ENCODE measurements around the gene MED20. TPM values are rescaled to one million over a fixed set of nuclear protein-coding genes. Genes with fewer than 3 reads are reported as not detected.
A peak's percentile ranks its signal among the peaks of the same experiment; 100 is the strongest.

MED20 gene
- total RNA-seq, 1 experiment from 2014 or later, result 32.1 TPM

DNA sequence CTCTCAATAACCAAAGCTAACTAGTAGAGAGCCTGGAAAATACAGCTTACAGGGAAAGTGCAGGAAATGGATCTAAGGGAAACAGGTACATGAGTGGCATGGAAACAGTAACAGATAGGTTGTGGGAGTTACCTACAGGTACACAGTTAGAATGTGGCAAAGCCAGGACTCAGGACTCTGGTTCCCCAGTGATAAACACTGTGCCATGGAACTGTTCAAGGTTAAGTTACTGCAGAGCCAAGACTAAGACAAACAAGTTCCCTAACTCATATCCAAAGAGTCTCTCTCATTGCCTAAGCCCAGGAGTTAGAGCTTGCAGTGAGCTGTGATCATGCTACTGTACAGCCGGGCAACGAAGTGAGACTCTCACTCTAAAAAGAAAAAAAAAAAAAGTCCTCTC lies 6.6 kb downstream of the MED20 start:
- no peak for DNase-seq (ENCODE audit: low read depth)

DNA sequence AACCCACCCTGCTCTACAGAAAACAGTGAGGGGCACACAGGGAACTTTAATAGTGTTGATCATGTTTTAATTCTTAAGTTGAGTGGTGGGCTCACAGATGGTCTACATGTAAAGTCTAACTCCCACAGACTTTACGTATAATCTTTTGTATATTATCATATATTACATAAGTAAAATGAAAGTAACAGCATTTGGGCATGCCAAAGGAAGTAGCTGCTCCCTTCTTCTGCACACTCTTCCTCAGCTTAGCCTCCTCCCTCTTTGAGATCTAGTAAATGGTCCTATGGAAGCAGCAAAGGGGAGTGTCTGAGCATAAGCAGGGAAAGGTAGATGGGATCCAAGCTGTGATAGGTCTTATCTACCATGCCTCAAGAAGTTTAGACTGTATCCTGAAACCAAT lies 11.2 kb downstream of the MED20 start:
- DNase-seq (ENCODE audit: low read depth), result no peak

DNA sequence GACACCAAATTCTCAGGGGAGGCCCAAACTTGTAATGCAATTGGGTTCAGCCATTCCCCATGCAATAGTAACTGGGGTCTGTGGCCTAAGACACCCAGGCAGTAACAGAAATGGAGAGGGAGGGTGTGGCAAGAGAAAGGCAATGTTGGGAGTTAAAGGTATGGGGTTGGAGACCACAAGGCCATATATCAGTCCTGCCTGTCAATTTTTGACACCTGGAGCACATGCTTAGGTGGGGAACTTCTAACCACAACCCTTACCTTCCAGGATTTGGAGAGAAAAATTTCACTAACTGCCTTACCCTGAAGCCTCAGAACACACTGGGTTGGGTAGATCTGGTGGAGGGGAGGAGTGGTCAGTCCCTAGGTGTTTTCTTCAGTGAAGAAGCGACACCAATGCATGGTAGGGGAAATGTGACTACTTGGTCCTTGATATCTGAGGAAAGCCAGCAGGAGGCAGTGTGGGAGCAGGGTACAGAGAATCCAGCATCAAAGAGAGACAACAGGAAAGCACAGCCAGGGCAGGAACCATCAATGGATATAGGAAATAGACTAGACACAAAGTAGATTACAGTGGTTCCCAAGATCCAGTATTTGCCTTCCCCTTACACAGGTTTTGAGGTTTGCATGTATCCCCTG lies 18.9 kb downstream of the MED20 start:
- peak; percentile 62 for DNase-seq (ENCODE audit: low read depth)

DNA sequence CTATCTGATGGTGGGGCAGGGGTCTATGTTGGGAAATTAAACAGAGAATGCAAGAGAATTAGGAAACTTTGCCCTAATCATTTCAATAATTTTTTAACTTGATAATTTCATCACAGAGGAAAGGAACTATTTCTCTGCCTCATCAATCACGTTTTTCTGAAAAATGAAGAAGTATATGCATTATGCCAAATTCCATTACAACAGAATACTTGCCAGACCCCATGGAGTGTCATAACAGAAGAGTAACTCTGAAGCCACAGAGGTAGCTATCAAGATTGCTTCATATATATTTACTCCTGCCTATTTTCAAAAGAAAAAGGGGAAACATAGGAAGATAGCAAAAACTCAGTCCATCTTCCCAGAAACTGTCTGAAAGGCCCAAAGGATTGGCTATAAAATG lies 20.1 kb downstream of the MED20 start:
- no peak for DNase-seq (ENCODE audit: low read depth)

DNA sequence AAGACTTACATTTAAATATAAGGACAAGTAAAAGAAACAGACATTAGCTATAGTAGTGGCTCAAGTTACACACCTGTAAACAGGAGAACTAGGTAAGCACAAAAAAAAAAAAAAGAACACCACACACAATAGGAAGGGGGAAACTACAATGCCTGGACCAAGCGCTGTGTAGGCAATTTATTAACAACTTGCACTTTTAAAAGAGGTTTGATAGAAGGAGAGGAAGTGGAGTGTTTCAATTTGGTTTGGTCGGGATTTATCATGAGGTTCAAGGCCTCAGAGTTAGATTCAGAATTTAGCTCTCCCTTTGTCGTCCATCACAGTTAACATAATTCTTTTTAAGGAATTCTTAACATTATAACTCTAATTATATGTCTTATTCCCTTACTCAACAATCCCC lies 24.7 kb downstream of the MED20 start:
- DNase-seq (ENCODE audit: low read depth), result no peak

DNA sequence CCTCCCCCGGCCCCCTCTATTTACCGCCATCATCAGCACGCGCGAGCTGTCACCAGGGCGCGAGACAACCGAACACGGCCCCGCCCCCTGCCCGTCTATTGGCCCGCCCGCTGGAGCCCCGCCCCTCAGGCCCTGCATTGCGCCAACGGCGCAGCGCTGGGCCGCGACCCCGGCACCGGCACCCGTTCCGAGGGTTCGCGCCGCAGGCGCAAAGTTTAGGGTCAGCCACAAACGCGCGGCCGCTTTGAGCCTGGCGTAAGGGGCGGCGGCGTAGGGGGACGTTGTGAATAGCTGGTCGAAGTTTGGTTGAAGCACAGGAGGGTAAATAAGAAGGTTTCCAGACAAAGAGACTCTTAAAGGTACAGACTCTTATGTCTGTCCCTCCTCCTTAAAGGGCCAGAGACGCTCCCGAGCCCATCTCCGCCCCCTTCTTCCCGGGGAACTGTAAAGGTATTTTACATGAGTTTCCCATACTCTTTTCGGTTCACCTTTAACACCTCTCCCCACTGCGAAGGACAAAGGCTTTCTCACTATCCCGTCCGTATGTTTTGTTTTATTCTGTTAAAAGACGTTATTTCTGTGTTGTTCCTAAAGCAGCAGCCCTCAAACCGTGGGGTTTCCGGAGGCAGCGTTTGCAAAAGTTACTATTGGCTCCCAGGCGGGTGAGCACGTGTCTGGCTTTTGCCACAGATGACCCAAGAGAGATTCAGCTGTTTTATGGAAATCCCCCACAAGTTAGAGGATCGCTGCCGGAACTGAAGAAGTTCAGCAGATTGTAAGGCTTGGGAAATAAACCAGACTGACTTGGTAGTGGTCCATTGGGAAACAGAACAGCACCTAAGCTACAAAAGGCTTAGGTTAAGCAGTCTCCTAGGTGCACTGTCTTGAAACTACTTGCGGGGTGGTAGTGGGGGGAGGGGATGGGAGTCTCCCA lies 25.4 kb downstream of the MED20 start, which contains the start of gene USP49:
Gene USP49, minus strand, starts transcription at position 76 of the 934 bp plus-strand sequence. CDS start 88,392 bp downstream, outside the sequence.
- DNase-seq (ENCODE audit: low read depth), result peak; percentile 94

DNA sequence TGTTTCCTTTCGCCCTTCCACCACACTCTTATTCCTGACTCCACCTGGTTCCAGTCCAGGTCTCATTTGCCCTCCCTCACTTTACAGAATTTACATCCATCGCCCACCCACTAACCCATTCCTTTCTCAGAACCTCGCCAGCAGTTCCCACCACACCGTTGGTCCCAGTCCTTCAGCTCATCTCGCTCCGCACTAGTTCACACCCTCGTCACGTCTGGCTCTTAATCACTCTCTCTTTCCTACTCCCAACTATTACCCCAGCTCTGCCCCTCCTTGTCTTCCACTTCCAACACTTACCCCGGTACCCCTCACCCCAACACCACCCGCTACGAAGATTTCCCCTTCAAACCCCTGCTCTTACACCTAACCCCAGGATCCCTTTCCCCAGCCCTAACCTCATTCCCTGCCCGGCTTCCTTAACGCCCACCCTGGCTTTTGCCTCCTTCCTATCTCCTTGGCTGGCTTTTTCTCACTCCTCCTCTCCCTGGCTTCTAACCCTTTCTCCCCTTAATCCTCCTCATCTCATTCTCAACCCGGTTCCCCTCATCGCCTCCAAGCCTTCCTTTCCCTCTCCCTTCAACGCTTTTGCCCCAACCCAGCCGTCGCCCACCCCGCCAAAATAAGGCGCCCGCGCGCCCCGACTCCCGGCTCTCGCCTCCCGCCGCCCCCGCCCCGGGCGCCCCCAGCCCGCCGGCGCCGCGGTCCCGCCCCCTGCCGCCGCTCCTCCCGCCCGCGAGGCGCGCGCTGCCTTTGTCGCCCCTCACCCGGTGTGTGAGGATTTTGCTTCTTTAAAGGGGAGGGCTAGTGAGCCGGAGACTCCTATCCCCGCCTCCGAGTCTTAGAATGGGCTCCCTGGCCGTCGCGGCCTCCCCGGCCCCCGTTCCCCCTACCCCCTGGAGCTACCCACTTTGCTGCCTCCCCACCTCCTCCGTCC lies 26.3 kb downstream of the MED20 start:
- peak; percentile 34 for DNase-seq (ENCODE audit: low read depth)

DNA sequence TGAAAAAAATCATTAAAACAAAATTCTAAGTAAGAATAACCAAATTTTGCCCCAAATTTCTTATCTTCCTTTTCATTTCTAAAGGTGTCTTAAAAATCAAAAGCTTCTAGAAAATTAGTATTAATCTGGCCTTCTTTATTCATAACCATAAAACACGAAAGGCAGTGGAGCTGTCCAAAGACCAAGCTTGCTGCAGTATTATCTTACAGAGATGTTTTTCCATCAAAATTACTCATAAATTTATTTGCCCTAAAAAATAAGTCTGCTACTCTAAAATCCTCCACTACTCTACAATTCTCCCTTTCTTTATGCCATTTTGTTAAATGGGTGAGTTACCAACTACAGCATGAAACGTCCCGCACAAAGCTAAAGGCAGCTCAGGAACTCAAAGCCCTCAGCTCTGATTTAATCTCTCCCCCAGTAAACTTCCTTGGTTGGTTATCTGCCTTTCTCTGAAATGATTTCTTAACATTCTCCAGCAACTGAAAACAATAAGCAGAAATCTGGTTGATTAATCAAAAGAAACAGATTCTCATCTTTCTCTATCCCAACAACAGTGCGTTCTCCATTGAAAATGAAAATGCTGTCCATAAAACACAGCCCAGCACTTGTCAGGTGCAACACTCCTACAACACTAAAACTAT lies 27.9 kb downstream of the MED20 start:
- DNase-seq (ENCODE audit: low read depth), result no peak

DNA sequence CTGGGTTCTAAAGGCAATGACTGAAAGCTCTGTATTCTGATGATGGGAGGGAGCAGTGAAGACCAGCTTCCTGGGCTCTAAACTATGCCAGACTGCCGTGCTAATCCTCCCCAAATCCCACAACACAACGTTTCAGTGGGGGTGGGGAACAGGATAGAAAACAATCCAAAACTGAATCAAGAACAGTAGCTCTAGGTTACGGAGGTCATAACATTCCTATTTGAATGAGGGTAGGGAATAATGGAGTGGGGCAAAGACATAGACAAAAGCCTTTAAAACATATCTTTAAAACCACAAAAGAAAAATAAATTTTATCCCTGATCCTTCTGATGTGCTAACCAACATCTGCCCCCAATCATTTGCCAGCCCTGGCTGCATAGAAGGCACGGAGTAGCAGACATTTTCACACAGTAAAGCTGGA lies 33.6 kb downstream of the MED20 start:
- DNase-seq (ENCODE audit: low read depth), result no peak

DNA sequence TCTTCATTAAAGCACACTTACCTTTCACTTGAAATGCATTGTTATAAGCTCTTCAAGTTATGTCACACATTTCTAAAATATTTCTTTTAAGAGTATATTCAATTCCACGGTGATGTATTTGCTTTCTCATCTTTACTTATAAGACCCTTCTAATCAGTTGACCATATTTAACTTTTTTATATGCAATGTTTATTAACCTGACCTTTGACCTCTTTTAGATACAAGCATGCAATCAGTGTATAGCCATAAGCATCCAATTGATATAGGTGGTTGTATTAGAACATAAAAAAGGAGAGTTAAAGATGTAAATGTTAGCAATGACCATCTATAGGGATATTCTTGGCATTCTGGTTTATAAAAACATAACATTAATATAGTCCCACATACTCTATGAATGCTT lies 35.0 kb downstream of the MED20 start:
- DNase-seq (ENCODE audit: low read depth), result no peak

DNA sequence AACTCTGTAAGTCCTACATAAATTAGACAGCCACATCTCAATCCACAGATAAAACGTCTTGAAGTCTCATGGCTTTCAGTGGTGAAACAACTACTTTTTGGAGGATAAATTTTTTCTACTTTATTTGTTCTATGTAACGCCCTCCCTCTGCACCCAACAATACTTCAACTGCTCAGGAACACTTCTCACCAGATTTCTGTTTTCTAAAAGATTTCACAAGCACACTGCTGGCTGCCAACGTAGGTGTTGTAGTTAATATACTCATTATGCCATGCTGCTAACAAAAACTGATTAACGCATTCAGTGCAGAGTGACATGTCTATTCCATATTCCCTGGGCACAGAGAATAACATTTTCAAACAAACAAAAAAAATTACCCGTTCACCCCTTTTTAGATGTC lies 36.0 kb downstream of the MED20 start:
- DNase-seq (ENCODE audit: low read depth), result no peak

DNA sequence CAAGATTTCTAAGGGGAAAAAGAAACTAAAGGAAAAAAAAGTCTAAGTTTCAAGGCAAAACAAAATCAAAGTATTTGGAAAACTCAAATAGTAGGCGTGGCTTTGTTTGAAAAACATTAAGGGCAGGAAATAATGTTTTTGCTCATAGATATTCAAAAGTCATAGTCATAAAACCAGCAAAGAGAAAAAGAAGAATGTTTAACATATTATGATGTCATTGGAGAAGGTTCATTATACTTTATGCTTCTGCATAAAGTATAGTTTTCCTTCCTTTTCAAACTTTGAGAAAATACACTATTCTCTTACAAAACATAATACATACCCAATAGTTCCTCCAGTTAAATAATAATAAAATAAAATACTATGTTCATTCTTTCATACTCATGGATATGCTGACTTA lies 39.4 kb downstream of the MED20 start:
- DNase-seq (ENCODE audit: low read depth), result no peak

DNA sequence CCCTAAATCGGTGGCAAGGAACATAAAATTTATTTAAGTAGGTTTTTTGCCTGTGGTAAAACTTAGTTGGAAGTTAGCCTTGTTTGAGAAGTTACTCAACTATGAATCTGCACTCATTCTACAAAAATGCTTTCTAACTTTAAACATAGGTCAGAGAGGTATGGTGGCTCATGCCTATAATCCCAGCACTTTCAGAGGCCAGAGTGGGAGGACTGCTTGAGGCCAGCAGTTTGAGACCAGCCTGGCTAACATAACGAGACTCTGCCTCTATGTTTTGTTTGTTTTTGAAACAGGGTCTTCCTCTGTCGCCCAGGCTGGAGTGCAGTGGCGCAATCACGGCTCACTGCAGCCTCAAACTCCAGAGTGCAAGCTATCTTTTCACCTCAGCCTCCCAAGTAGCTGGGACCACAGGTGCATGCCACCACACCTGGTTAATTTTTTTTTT lies 42.0 kb downstream of the MED20 start:
- DNase-seq (ENCODE audit: low read depth), result peak; percentile 15

DNA sequence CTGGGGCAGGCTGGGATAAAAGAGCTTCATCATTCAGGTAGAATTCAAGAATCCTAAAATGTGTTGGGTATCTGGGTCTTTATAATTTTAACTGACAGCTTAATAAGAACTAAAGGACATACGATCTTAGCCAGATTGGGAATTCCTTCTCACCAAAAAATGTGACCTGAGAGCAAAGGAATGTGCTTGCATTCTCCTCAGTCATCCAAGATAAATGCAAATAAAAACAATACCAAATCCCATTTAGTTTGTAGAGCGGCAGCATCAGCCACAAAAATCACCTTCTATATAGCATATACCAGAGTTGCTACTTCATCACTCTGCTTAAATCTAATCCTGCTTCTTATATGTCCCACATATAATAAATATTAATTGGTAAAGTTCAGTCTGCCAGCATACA lies 42.7 kb downstream of the MED20 start:
- peak; percentile 58 for DNase-seq (ENCODE audit: low read depth)

DNA sequence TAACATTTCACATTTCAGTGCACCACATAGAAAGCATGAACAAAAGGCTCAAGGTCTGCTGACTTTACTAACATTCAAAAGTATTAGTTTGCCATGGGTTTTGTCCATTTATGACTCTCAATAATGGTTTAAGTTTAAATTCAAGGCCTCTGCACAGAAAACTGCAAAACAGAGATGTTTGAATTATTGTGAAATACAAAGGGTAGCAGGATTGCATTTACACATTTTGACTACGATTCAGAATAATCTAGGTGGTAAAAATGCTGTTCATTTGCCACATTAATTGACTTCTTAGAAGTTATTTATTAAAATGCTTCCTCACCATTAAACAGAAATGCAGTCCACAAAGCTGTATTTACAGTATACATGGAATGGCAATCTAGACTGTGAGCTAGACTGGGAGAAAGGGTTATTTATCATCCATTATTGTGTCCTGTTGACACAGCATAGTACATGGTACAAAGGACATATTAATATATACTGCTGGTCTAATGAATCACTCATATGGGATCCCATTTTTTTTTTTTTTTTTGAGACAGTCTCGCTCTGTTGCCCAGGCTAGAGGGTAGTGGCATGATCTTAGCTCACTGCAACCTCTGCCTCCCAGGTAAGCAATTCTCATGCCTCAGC lies 43.8 kb downstream of the MED20 start:
- DNase-seq (ENCODE audit: low read depth), result no peak

DNA sequence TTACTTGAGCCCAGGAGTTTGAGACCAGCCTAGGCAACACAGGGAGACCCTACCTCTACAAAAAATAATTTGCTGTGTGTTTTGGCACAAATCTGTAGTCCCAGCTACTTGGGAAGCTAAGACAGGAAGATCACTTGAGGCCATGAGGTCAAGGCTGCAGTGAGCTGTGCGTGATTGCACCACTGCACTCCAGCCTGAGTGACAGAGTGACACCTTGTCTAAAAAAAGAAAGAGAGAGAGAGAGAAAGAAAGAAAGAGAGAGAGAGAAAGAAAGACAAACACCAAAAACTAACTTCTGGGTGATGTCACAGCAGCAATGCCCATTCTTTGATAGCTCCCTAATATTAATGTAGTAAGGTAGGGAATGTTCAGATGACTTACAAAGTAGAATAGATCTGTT lies 46.2 kb downstream of the MED20 start:
- DNase-seq (ENCODE audit: low read depth), result no peak

DNA sequence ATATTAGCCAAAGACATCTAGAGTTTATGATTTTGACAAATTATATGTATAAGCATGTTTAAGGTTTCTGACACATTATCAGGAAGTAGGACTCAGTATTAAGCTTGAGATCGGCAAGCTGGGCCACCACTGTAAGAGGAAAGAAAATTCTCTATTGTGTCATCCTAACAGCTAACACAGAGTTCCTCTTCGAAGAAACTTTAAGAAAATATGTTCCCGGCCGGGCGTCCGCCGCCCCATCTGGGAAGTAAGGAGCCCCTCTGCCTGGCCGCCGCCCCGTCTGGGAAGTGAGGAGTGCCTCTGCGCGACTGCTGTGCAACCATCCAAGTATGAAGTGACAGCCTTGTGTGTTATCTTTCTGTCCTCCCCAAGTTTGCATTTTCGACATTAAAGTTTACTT lies 48.8 kb downstream of the MED20 start:
- DNase-seq (ENCODE audit: low read depth), result no peak

DNA sequence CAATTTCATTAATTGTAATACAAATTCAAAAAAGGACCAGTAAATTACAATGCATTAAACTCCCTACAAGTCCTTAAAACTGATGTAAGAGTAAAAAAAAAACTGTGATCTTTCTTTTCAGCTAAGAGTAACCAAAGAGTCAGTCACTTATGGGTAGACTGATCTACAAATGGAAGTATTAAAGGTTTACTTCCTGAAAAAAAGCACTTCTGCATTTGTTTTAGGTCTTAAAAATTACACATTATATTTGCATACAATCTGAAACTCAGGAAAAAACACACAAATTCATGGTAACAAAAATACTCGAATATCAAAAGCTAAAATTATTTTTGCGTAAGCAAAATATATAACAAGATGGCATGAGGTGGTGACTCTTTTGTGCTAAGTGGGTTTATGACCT lies 49.2 kb downstream of the MED20 start:
- no peak for DNase-seq (ENCODE audit: low read depth)

DNA sequence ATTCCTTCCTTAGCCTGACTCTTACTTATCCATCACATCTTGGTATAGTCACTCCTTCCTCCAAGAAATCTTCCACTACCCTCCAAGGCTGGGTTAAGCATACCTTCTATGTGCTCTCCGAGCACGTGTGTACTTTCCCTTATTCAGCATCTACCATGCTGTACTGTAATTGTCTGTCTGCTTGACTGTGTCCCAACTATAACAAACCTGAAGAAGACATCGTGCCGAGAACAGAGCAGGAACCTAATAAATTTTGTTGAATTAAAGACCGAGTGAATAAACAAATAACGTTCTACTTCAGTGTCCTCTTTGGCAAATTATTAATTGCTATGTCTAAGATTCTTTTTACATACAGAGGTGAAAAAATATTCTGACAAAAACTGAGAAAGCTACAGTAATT lies 61.6 kb downstream of the MED20 start:
- no peak for DNase-seq (ENCODE audit: low read depth)

DNA sequence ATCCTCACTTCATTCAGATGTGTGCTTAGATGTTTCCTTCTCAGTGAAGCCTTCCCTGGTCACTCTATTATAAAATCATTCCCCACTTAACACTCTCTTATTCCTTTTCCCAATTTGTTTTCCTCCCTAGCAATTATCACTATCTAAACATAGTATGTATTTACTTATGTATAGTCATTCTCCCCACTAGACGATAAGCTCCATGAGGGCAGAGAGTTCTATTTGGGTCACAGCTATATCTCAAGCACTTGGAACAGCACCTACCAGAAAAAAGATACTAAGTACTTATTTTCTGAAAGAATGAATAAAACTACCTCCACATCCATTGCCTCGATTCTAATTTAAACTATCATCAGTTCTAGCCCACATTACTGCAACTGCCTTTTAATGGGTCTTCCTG lies 62.2 kb downstream of the MED20 start:
- no peak for DNase-seq (ENCODE audit: low read depth)
